Mucosa of stomach (tissue), 1 donor: Measurements from ENCODE around the gene DMGDH.

Source experiments
- H3K27me3 ChIP-seq: one replicate; pipeline ENCODE4 v1.7.0; 2013; ENCODE audit warnings: mild to moderate bottlenecking, low read length; ENCODE audit not compliant: control insufficient read depth, insufficient read depth
- H3K36me3 ChIP-seq: one replicate; pipeline ENCODE4 v1.7.0; 2013; ENCODE audit warnings: low read length; ENCODE audit not compliant: control insufficient read depth, insufficient read depth
- H3K4me1 ChIP-seq: one replicate; pipeline ENCODE4 v1.7.0; 2013; ENCODE audit warnings: mild to moderate bottlenecking, low read length; ENCODE audit not compliant: control insufficient read depth, insufficient read depth
- H3K4me3 ChIP-seq: one replicate; pipeline ENCODE4 v1.7.0; 2013; ENCODE audit warnings: low read length
- H3K9ac ChIP-seq: one replicate; pipeline ENCODE4 v1.7.0; 2013; ENCODE audit warnings: mild to moderate bottlenecking, low read length, moderate library complexity
- H3K9me3 ChIP-seq: one replicate; pipeline ENCODE4 v1.7.0; 2013; ENCODE audit warnings: mild to moderate bottlenecking, low read length, moderate library complexity; ENCODE audit not compliant: control insufficient read depth
- donor health status: Pancreatic carcinoma.

The DMGDH gene

DNA sequence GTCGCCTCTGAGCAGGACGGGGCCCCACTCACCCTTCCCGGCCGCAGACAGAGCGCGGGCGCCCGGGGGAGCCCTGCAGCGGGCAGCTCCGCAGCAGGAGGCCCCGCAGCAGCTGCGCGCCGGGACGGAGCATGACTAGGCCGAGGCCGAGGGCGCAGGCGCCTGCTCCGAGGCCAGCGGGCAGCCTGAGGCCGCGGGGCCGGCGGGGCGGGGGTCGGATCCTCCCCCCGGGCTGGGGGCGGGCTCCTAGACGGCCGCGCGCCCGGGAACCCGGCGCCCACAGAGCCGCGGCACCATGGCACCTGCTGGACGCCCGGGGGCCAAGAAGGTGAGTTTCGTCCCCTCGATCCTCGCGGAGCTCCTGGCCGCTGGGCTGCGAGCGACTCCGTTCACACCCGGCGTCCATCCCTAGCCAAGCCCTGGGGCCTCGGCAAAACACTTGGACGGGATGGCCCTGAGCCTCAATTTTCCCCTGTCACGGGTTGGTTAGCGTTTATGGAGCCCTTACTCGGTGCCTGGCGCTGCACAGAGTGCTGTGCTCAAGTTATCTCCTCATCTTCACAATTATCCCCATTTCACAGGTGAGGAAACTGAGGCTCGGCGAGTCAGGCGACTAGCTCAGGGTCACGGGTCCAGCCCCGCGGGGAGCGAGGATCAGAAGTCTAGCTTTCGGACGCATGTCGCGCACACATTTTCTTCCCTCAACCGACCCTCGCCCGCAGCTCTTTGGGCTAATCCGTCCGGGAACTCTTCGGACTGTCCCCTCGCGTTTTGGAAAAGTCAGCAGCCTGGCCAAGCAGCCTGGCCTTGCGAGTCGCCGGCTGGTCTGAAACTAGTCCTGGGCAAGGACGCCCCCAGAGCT is at the start of gene DMGDH, which contains the start of gene BHMT2:
Gene DMGDH, minus strand, starts transcription at position 187 of the 862 bp plus-strand sequence. Its CDS starts 54 bp downstream, at position 133.
Gene BHMT2, plus strand, starts transcription at position 280 of the 862 bp plus-strand sequence. Its CDS starts 16 bp downstream, at position 296.
- Histone ChIP-seq H3K4me3 (no peak within 1 kb of the TSS), H3K36me3 (no peaks in the 10 kb centered on the region), H3K9ac (no peak within 1 kb of the TSS), H3K27me3 (peaks cover 6% of the 10 kb centered on the region), H3K4me1 (no peaks in the 10 kb centered on the region), H3K9me3 (peaks cover 4% of the 10 kb centered on the region)

GRCh38 chr5:79112703-79113058 is 43.2 kb upstream of the DMGDH start:
- Histone ChIP-seq H3K36me3 (no peaks in the 10 kb centered on the region), H3K4me3 (no peak overlapping the region), H3K9ac (no peak overlapping the region), H3K27me3 (peaks cover 21% of the 10 kb centered on the region), H3K9me3 (no peaks in the 10 kb centered on the region), H3K4me1 (peaks cover 13% of the 10 kb centered on the region)

DNA sequence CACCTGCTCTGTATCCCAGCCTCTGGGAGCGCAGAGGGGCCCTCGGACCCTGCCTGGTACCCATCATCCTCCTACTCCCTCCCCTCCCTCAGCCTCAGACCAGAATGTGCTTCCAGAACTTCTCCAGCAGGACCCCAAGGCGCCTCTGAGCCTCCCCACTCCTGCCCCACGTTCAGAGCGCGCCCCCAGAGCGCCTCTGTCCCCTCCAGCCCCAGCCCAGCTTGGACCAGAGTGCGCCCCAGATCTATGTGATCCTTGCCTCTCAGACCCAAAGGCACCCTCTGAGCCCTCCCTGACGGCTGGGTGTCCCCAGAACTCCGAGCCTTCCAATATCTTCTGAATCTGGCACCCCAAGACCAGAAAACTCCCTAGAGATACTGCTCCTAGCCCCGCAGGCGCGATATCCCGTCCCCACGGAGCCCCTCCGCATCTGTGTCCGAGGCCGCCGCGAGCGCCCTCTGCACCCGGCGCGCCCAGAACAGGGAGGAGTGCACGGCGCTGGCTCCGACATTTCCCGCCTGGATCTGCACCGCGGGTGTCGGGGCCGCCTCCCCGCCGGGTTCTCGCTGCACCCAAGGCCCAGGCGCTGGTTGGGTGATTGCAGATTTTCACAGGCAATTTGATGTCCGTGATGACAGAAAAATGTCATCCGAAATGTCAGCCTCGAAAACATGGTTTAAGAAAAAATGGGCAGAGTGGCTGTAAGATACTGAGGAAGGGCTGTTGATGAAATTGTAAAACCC is 42.7 kb upstream of the DMGDH start:
- Histone ChIP-seq H3K27me3 (peaks cover 21% of the 10 kb centered on the region), H3K4me1 (peaks cover 13% of the 10 kb centered on the region), H3K36me3 (no peaks in the 10 kb centered on the region), H3K9ac (no peak overlapping the region), H3K9me3 (no peaks in the 10 kb centered on the region), H3K4me3 (no peak overlapping the region)

DNA sequence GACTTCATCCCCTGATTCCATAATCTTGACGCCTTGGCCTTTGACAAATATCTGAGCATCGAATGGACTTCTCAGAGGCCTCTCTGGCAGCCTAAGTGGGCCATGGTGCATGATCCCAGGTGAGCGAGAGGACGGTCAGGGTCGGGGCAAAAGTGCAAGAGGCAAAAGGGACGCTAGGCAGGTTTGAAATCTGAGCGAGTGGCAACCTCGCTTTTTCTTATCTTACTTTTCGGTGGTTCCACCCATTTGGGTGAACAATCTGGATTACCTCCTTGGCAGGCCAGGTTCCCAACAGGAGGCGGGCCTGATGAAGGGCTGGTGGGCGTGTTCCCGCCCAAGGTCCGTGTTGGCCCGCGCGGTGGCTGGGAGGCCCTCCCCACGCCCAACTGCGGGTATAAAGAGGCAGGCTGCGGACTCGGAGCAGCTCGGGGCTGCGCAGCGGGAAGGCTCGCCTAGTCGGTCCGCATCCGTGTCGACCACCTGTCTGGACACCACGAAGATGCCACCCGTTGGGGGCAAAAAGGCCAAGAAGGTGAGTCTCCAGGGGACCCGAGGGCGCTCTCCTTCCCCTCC is 42.0 kb upstream of the DMGDH start, which contains the start of gene BHMT:
Gene BHMT, plus strand, starts transcription at position 423 of the 573 bp plus-strand sequence. Its CDS starts 77 bp downstream, at position 500.
- peaks cover 21% of the 10 kb centered on the region for H3K27me3 ChIP-seq
- no peaks in the 10 kb centered on the region for H3K9me3 ChIP-seq
- H3K4me1 ChIP-seq = peaks cover 13% of the 10 kb centered on the region
- no peak within 1 kb of the TSS for H3K4me3 ChIP-seq
- H3K36me3 ChIP-seq = no peaks in the 10 kb centered on the region
- H3K9ac ChIP-seq = no peak within 1 kb of the TSS

DNA sequence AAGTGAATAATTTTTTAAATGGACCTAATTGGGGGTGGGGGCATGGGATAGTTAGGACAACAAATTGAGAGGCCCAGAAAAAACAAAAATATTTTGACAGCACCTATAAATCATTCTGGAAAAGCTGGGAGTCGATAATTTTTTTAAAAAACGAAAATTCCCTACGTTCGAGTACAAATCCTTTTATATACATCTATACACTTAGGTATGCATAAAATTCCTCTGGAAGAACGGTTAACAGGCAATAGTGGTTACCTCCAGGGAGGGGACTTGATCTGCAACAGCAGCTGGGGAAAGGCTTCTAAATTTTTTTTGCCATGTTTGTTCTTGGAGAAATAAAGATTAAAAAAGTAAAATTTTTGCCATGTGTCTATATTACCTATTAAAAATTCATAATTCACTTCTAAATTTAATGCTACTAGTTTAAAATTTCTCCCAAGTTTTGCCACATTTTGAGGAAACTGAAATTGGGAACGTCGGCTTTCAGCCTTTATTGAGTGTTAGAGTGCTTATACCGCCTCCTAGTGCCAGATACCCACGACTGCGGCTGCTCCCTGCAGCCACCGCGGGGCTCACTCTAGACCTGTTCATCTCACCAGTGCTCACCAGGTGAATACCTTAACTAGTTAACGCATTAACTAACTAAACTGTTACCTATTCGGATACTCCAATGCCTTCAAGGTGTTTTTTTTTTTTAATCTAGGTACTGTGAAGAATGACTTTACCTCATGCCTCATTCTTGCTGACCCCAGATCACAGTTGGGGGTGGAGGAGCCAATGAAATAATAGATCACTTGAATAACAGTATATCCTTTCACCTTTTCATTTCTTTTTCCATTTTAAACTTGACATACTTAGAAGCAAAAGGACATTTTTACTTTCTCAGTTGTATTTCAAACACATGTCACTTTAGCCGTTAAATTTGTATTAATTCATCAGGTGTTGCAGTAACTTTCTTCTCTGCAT is 40.3 kb upstream of the DMGDH start:
- Histone ChIP-seq H3K4me1 (peaks cover 13% of the 10 kb centered on the region), H3K9me3 (no peaks in the 10 kb centered on the region), H3K36me3 (no peaks in the 10 kb centered on the region), H3K9ac (no peak overlapping the region), H3K27me3 (peaks cover 21% of the 10 kb centered on the region), H3K4me3 (no peak overlapping the region)

GRCh38 chr5:79108792-79109191 is 39.3 kb upstream of the DMGDH start:
- no peak overlapping the region for H3K9ac ChIP-seq

GRCh38 chr5:79108086-79108485 is 38.6 kb upstream of the DMGDH start:
- Histone ChIP-seq H3K27me3 (peaks cover 21% of the 10 kb centered on the region), H3K36me3 (no peaks in the 10 kb centered on the region), H3K4me3 (no peak overlapping the region), H3K9me3 (no peaks in the 10 kb centered on the region), H3K4me1 (peaks cover 13% of the 10 kb centered on the region), H3K9ac (no peak overlapping the region)

More at GRCh38 chr5:79108792-79109191, 39.3 kb upstream of the DMGDH start:
- Histone ChIP-seq H3K9me3 (no peaks in the 10 kb centered on the region), H3K27me3 (peaks cover 21% of the 10 kb centered on the region), H3K36me3 (no peaks in the 10 kb centered on the region), H3K4me1 (peaks cover 13% of the 10 kb centered on the region), H3K4me3 (no peak overlapping the region)

DNA sequence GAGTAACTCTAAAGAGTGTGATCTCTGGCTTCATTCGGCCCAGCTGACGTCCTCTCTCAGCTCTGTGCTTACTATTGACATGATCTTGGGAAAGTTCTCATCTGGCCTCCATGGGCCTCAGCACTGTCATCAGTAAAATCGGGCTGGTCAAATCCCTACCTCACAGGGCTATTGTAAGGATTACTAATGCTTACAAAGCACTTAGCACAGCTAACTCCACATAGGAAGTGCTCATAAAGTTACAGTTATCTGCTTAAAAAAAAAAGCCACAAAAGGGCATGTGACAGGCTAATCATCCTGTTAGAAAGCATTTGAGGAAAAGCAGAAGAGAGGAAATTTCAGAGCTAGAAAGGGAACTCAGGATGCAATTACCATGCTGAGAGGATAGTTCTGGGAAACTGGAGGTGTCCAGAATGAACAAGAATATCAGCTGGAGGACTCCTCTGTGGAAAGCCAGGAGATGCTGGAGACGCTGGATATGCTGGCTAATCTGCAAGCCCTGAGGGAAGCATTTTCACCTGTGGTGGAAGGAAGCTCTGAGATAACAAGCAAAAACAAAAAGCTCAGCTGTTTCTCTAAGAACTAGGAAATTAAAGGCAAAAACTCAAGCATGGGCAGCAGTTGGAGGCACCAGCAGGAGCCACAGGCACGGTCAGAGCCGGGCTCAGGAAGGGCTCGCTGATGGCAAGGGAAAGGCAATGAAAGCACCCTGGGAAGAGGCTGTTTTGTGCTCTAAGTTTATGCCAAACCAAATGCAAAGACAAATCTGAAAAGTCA is 37.7 kb upstream of the DMGDH start:
- Histone ChIP-seq H3K4me3 (no peak overlapping the region), H3K36me3 (no peaks in the 10 kb centered on the region), H3K27me3 (peaks cover 12% of the 10 kb centered on the region), H3K9me3 (no peaks in the 10 kb centered on the region), H3K9ac (no peak overlapping the region), H3K4me1 (peaks cover 11% of the 10 kb centered on the region)

DNA sequence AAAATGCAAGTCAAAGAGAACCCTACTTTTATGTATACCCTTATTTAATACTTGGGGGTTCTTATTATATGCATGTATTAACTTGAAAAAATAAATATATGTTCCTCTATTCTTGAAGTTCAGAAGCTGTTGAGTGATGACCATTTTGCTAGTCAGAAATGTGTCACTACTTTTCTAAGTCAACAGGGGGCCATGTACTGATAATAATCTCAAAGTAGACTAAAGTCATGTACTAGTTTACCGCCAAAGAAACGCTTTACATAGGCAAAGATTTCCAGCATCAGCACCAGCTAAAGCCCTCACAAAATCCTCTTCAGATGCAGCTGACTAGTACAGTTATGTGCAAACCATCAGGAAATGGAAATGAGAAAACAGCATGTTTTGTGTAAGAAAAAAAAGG is 36.4 kb upstream of the DMGDH start:
- Histone ChIP-seq H3K4me1 (no peaks in the 10 kb centered on the region), H3K27me3 (no peaks in the 10 kb centered on the region), H3K9me3 (no peaks in the 10 kb centered on the region), H3K9ac (no peak overlapping the region), H3K36me3 (no peaks in the 10 kb centered on the region), H3K4me3 (no peak overlapping the region)

GRCh38 chr5:79093762-79094161 is 24.3 kb upstream of the DMGDH start:
- Histone ChIP-seq H3K9me3 (no peaks in the 10 kb centered on the region), H3K4me1 (no peaks in the 10 kb centered on the region), H3K4me3 (no peak overlapping the region), H3K9ac (no peak overlapping the region), H3K27me3 (no peaks in the 10 kb centered on the region), H3K36me3 (no peaks in the 10 kb centered on the region)

DNA sequence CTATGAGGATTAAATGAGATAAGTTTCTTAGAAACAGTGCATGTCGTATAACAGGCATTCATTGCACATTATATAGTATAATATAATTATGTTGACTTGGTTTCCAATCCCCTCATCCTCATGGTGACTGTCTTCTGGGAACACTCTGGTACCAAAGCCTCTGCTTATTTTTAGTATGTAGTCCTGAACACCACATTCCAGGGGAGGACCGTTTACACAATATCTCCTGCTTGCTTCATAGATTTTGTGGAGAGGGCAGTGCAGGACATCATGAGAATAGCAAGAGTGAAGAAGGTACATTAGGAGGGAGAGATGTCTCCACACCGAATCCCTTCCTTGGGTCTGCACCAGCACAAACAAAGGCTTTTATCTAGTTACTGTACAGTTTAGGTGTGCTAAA is 21.6 kb upstream of the DMGDH start:
- Histone ChIP-seq H3K4me1 (no peaks in the 10 kb centered on the region), H3K9ac (no peak overlapping the region), H3K36me3 (no peaks in the 10 kb centered on the region), H3K27me3 (no peaks in the 10 kb centered on the region), H3K4me3 (no peak overlapping the region), H3K9me3 (no peaks in the 10 kb centered on the region)
